GM11168 (cell line): Measurements from ENCODE around the gene CBFA2T2.
"Not testable (repeated sequence)": the region's sequence is repeated elsewhere in the genome, so short reads cannot be mapped to it uniquely, and the experiment has no call there.

Experiments used
- in situ Hi-C: fragments of 300-500 bp; cut with MboI; formaldehyde crosslinking; loops from one replicate; pipeline ENCODE4 v1.12.0; 2022; ENCODE audit warnings: low sequenced_read_pairs; ENCODE audit not compliant: unreplicated experiment

CBFA2T2 gene

DNA sequence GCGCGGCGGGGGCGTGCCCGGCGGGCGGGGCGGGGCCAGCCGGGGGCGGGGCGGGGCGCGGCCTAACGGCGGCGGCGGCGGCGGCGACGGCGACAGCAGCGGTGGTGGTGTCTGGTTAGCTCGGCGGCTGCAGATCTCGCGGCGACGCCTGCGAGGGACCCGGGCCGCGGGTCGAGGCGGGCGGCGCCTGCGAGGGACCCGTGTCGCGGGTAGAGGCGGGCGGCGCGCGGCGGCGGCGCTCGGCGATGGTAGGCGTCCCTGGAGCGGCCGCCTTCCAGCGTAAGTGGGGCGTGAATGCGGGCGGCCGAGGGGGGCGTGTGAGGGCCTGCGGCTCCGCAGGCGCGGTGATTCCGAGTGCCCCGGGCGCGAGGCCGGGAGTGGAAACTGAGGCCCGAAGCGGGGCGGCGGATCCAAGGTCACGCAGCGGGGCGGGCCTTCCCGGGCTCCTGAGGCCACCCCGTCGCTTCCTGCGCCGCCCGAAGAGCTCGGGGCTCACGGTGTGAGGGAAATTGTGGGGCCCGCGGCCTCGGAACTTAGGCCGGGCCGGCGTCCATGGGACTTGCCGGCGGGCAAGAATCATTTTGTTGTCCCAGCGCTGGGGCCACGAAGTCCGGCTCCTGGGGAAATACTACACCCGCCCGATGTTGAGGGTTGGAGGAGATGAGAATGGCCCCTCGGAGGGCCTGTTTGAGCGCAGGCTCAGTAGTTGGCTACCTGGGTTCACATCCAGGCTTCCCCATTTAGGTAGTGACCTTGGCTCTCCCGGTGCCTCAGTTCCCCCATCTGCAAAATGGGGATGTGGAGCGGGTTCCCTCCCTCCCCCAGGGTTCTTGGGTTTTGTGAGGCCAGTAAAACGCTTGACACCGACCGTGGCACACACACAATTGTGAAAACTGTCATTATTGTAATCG lies at the start of gene CBFA2T2:
Gene CBFA2T2, plus strand, starts transcription at position 74 of the 911 bp plus-strand sequence. Its CDS starts 172 bp downstream, at position 246.
- in situ Hi-C loops = no loop called here

GRCh38 chr20:33440562-33440961 lies 49.3 kb upstream of the CBFA2T2 start:
- in situ Hi-C loops = not testable (repeated sequence)

DNA sequence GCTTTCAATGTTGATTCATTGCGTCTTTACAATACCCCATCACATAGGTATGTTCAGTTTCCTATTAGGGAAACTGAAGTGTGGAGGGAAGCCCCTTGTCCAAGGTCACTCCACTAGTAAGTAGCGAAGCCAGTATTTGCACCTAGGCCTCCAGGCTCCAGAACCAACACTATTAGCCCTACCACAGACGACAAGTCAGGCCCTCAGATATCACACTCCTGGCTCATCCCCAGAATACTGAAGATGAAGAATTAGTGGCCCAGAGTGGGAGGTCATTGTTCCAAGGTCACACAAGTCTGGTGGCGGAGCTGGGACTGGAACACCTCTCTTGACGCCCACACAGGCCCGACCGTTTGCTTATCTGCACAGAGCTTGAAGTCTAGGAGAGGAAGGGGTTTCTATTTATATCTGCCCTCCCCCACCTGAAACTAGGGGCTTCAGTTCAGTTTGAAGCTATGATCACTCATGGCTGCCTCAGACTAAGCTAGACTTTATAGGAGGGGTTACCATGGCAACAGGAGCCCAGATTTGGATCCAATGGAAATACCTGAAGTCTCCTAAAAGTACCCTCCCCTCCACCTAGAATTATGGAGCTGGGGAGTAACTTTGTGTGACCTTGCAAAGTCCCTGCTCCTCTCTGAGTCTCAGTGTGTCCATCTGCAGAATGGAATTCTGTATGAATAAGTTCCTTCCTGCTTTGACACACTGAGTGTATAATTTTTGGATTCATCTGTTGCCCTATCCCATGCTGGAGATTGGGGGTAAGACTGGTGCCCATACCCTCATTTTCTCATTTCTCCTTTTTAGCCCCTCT lies 48.5 kb upstream of the CBFA2T2 start:
- in situ Hi-C loops = no loop called here

DNA sequence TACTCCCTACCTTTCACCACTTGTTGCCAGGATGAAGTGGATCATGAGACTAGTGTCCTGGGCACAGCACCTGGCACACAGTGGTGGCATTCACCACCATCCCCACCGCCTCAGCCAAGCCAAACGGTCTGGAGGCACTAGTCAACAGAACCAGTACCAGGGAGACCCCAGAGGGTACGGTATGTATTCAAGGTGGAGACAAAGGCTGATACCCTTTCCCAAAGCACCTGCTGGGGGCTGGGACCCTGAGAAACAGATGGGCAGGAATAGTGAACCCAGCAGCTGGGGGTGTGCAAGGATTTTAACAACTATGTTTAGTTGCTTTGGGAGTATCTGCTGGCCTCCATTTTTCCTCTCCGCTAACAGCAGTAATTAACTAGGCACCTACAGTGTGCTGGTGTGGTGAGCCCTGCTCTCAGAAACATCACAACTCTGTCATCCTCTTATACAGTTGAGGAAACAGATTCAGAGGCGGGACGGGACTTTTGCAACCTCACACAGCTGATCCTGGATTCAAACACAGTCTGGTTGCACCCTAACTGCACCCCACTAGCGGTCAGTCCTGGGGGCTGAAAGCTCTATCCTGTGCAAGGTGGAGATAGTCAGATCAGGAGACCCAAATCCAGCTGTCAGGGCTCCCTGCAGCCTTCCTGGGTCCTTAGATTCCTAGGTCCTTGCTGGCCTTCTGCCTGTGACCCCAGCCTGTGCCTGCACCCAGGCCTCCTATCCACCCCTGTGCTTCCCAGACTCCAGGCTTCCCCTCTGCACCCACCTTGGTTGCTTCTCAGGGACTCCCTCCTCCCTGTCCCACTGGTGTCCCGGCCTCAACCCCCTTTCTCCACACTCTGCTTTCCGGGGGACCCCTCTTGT lies 47.5 kb upstream of the CBFA2T2 start:
- in situ Hi-C loops = no loop called here

DNA sequence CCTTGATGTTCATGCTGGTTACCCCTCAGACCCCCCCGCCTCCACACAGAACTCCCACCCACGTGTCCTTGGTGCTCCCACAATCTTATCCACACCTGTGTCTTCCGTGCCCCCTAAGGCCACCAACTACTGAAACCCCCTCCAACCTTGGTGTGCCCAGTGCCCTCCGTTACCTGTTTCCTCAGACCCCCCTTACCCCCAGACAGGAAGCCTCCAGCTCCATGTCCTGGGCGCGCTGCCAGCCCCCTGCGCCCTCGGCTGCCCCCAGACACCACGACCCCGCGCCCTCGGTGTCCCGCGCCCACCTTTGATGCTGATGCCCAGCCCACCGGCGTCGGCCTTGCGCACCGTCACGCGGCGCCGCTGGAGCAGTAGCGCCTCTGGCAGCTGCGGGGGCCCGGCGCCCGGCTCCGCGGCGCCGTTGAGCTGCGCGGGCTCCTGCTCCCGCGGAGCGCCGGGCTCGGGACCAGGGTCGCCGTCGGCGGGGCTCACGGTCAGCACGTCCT lies 46.8 kb upstream of the CBFA2T2 start:
- in situ Hi-C loops = no loop called here

GRCh38 chr20:33443512-33444239 lies 46.2 kb upstream of the CBFA2T2 start, which contains the start of gene SNTA1:
Gene SNTA1 (minus strand): TSS chr20:33443763. CDS start chr20:33443620, 143 bp downstream.
- in situ Hi-C loops = no loop called here

DNA sequence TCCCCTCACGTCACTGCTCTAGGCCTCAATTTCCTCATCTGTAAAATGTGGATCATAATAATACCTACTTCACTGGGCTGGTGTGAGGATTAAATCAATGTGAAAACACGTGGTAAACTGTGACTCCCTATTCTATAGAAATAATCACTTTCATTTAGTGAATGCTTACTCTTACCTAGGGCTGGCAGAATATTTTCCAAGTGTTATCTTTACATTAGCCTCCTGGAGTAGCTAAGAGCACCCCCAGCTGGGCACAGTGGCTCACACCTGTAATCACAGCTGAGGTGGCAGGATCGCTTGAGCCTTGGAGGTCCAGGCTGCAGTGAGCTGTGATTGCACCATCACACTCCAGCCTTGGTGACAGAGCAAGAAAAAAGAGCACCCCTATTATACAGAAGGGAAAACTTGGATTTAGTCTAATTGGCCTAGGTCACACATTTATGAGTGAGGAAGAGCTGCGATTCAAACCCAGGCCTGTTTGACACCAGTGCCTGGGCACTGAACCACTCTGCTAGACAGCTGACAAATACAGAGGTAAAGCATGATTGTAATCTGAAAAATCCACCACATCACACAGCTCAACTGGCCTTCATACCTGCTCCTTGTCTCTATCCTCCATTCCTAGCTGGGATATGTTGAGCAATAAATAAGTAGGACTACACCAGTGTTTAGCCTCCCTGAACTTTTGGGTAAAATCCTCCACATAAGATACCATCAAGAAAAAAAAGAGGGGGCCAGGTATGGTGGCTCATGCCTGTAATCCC lies 44.9 kb upstream of the CBFA2T2 start:
- in situ Hi-C loops = no loop called here

GRCh38 chr20:33445881-33446625 lies 43.8 kb upstream of the CBFA2T2 start:
- in situ Hi-C loops = no loop called here

DNA sequence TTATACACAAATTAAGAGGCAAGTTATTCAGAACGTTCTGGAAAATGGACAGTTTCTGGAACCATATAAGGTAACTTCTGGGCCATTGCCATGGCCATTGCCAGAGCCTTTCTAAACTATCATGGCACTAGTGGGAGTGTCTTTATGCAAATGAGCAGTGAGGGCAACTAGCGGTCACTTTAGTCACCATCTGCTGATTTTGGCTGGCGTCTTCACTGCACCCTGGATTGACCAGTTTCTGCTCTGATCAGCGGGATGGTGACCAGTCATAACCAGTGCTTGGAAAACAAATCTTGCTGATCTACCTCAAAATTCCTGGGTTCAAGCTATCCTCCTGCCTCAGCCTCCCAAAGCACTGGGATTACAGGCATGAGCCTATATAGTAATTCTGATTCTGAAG lies 39.0 kb upstream of the CBFA2T2 start:
- in situ Hi-C loops = no loop called here

DNA sequence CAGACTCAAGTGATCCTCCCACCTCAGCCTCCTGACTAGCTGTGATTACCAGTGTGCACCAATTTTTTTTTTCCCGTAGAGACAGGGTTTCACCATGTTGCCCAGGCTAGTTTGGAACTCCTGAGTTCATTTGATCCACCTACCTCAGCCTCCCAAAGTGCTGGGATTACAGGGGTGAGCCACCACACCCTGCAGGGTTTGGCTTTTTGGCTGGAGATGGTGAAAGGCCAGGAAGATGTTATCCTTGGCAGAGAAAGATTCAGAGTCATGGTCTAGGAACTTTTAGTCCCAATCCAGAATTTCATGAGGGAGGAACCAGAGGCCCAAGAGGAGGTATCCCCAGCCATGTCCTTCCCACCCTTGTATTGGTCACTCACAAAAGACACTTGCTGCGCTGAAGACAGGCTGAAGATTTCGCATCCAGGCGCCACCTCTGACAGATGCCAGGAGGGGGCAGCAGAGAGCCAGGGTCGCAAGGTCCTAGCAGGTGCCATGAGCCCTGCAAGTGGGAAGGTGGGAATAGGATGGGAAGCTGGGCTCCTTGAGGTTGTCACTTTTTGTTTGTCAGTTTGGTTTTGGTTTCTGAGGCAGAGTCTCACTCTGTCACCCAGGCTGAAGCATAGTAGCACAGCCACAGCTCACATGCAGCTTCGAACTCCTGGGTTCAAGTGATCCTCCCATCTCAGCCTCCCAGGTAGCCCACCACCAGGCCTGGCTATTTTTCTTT lies 32.8 kb upstream of the CBFA2T2 start:
- in situ Hi-C loops = not testable (repeated sequence)

DNA sequence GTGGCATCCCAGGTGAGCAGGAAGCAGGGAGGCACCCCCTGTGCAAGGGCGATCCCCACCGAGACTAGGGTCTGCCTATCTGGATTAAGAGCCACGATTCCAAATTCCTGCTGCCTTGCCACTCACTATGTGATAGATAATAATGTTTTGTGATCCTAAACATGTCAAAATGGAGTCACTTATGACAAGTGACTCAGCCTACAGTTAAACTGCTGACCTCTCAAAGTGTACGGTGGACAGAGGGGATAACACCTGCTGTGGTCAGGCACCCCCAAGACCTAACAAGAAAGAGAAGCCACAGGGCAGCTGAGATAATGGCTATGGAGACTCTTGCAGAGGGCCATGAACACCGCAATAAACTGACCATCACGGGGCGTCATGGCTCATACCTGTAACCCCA lies 30.3 kb upstream of the CBFA2T2 start:
- in situ Hi-C loops = no loop called here

- in situ Hi-C loops = no loop called here
Measured at GRCh38 chr20:33460711-33461110, 29.2 kb upstream of the CBFA2T2 start.

- in situ Hi-C loops = no loop called here
Measured at GRCh38 chr20:33463332-33464101, 26.4 kb upstream of the CBFA2T2 start.

- in situ Hi-C loops = loop anchor here (5.0 kb wide), 1 partner anchor 188 kb away; no protein-coding TSS in a partner anchor
Measured at GRCh38 chr20:33464759-33465158, 25.1 kb upstream of the CBFA2T2 start.

DNA sequence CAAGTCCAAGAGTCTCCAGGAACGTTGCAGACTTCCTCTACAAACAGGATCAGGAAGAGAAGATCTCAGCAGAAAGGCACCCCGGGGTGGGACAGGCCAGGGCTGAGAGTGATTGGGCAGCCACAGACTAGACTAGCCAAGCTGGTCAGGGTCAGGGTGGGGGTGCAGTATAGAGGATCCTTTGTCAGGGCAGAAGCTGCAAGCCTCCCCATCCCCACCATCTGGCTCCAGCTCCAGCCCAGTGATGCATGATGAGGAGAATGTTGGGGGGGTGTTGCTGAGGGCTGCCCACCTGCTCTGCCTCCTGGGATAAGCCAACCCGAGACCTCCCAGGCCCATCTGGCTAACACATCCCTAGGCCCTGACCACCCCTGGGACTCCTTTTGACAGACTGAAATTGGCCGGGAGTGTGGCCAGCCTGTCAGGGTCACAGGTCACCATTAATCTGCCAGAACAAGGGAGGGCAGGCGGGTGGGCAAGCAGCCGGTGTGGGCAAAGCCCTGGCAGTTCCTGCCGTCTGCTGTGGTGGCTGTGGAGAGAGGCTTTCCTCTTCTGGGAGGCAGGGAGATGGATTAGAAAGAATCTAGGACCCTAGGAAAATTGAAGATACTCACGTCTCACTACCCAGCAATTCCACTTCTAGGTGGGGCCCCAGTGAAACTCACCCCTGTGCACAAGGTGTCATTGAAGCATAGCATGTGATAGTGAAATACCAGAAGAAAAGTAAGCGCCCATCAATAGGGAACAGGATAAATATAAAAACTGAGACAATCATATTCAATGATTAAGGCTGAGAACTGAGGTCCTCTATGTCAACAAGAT lies 24.2 kb upstream of the CBFA2T2 start:
- in situ Hi-C loops = loop anchor here (5.0 kb wide), 1 partner anchor 187 kb away; no protein-coding TSS in a partner anchor

DNA sequence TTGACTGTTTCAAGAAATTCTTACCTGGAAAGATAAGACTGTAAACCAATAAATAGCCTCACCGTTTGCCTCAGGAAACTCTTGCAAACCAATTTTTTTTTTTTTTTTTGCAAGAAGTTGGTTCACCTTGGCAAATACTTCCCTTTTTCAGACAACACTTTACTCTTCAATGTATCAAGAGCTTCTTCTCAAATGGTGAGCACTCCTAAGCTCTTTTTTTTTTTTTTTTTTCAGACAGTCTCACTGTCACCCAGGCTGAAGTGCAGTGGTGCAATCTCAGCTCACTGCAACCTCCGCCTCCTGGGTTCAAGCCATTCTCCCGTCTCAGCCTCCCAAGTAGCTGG lies 23.6 kb upstream of the CBFA2T2 start:
- in situ Hi-C loops = loop anchor here (5.0 kb wide), 1 partner anchor 186 kb away; no protein-coding TSS in a partner anchor
